WERI-Rb-1 (cell line): Measurements from ENCODE around the gene STRN3.

Experiments used
- DNase-seq: peaks from one replicate; pipeline ENCODE4 v3.0.0-alpha.2; 2020
- H3K27ac ChIP-seq: fragments of 250-450 bp; sonication (Bioruptor Pico); 2 replicates; pipeline ENCODE4 v1.5.1; 2020; ENCODE audit warnings: mild to moderate bottlenecking, moderate library complexity
- H3K27me3 ChIP-seq: fragments of 250-450 bp; sonication (Bioruptor Pico); 2 replicates; pipeline ENCODE4 v1.5.1; 2021; ENCODE audit warnings: mild to moderate bottlenecking, low read depth, moderate library complexity; ENCODE audit not compliant: insufficient read depth, severe bottlenecking
- H3K36me3 ChIP-seq: fragments of 250-450 bp; sonication (Bioruptor Pico); 2 replicates; pipeline ENCODE4 v1.5.1; 2020; ENCODE audit warnings: mild to moderate bottlenecking, moderate library complexity
- H3K4me3 ChIP-seq: 2 replicates; pipeline ENCODE4 v1.5.1; 2011; ENCODE audit warnings: low read depth, mild to moderate bottlenecking, control low read depth, low read length
- H3K9me3 ChIP-seq: fragments of 250-450 bp; sonication (Bioruptor Pico); 2 replicates; pipeline ENCODE4 v1.5.1; 2021; ENCODE audit warnings: mild to moderate bottlenecking, moderate library complexity; ENCODE audit not compliant: severe bottlenecking
- TF ChIP-seq, protein P1 (sequence below): IDR thresholded peaks from 2 replicates; pipeline ENCODE4 v1.5.1; 2011; ENCODE audit warnings: low read depth, mild to moderate bottlenecking, control low read depth, inconsistent platforms, low read length

STRN3 gene

DNA sequence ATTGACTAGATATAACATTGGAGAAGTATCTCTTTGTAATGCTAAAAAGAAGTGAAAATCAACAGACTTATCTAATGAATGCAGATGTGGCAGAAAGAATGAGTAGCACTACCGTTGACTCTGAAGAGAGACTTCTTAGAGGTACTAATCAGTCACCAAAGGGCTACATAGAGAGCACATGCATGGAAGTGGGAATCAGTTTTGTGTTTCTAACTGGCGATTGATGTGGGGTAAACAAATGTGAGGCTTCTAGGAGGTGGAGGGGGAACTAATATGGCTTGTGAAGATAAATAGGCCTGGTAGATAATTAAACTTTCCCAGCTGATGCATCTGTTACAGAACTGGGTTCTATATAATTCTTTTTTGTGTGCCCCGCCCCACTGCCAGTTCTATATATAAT lies 141.3 kb downstream of the STRN3 start:
- H3K36me3 ChIP-seq: no peaks in the 10 kb centered on the region
- H3K27ac ChIP-seq: no peak overlapping the region
- H3K9me3 ChIP-seq: no peaks in the 10 kb centered on the region
- H3K4me3 ChIP-seq: no peak overlapping the region
- TF ChIP-seq, protein P1, sequence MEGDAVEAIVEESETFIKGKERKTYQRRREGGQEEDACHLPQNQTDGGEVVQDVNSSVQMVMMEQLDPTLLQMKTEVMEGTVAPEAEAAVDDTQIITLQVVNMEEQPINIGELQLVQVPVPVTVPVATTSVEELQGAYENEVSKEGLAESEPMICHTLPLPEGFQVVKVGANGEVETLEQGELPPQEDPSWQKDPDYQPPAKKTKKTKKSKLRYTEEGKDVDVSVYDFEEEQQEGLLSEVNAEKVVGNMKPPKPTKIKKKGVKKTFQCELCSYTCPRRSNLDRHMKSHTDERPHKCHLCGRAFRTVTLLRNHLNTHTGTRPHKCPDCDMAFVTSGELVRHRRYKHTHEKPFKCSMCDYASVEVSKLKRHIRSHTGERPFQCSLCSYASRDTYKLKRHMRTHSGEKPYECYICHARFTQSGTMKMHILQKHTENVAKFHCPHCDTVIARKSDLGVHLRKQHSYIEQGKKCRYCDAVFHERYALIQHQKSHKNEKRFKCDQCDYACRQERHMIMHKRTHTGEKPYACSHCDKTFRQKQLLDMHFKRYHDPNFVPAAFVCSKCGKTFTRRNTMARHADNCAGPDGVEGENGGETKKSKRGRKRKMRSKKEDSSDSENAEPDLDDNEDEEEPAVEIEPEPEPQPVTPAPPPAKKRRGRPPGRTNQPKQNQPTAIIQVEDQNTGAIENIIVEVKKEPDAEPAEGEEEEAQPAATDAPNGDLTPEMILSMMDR: no peak
- H3K27me3 ChIP-seq: no peaks in the 10 kb centered on the region
- no peak for DNase-seq

DNA sequence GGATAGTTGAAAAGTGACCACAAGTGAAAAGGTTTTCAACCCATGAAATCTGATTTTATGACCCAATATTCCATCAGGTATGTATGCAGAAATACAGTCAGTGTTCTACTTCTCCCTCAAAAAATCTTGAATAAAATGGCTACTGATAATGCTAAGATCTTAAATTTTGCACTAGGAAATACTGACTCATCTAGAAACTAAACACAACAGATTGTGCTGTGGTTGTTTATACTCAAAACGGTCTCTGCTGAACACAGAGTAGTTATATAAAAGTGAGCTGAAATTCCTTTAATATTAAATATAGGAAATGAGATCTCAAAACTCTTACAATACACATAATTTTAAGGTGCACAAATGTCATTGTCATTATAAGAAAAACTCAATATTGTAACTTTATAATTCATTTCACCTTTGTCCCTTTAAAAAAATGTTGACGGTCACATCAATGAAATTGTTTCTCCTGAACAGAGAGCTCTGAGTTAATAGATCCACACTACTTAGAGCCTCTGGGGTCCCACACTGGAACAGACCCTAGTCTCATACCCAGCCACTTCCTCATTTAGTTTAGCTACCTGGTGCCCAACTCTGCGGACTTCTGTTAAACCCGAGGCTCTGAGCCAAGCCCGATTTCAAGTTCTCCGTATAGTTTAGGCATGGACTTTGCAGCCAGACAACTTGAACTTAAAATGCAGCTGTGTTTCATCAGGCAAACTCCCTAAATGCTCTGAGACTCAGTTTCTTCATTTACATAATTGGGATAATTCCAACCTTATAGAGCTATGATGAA lies 142.5 kb downstream of the STRN3 start:
- Histone ChIP-seq H3K36me3 (no peaks in the 10 kb centered on the region), H3K27me3 (no peaks in the 10 kb centered on the region), H3K9me3 (no peaks in the 10 kb centered on the region), H3K4me3 (no peak overlapping the region), H3K27ac (no peak overlapping the region)
- no peak for DNase-seq
- TF ChIP-seq, protein P1: no peak

DNA sequence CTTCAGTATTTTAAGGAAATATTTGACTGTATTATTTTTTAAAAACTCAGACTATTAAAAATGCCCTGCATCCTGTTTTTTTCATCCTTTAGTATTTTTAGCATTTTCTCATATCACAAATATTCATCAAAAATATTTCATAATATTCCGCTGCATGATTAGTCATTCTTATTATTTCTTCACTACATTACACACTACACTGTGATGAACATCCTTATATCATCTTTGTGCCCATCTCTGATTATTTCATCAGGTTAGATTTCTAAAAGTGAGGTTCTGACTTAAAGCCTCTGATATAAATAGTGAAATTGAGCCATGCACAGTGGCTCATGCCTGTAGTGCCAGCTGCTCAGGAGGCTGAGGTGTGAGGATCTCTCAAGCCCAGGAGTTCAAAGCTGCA lies 143.7 kb downstream of the STRN3 start:
- TF ChIP-seq, protein P1: no peak
- Histone ChIP-seq H3K9me3 (no peaks in the 10 kb centered on the region), H3K27me3 (no peaks in the 10 kb centered on the region), H3K36me3 (no peaks in the 10 kb centered on the region), H3K4me3 (no peak overlapping the region), H3K27ac (no peak overlapping the region)
- DNase-seq: no peak

DNA sequence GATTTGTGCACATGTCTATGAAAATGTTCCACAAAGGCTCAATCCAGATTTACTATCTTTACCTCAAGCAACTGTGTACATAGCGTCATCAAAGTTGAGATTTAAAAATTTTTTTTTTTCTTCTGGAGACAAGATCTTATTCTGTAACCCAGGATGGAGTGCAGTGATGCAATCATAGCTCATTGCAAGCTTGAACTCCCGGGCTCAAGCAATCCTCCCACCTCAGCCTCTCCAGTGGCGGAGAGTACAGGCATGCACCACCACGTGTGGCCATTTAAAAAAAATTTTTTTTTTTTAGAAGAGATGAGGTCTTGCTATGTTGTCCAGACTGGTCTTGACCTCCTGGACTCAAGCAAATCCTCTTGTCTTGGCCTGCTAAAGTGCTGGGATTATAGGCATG lies 149.5 kb downstream of the STRN3 start:
- TF ChIP-seq, protein P1: no peak
- H3K36me3 ChIP-seq: no peaks in the 10 kb centered on the region
- H3K27ac ChIP-seq: no peak overlapping the region
- no peak overlapping the region for H3K4me3 ChIP-seq
- peaks cover 8% of the 10 kb centered on the region for H3K9me3 ChIP-seq
- no peaks in the 10 kb centered on the region for H3K27me3 ChIP-seq
- no peak for DNase-seq

DNA sequence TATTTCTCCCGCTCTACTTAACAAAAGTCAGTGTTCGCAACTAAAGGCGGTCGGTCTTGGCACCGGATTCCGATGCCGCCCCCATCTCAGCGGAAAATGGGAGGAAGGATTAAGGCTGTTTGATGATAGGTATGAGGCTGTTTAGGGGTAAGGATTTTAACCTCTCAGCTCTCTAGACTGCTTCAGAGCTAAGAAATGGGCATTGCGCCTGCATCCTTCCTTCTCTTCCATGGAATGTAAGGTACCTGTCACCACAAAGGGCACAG lies 150.5 kb downstream of the STRN3 start:
- Histone ChIP-seq H3K27me3 (no peaks in the 10 kb centered on the region), H3K9me3 (peaks cover 8% of the 10 kb centered on the region), H3K36me3 (no peaks in the 10 kb centered on the region), H3K4me3 (no peak overlapping the region), H3K27ac (no peak overlapping the region)
- no peak for DNase-seq
- TF ChIP-seq, protein P1: no peak

DNA sequence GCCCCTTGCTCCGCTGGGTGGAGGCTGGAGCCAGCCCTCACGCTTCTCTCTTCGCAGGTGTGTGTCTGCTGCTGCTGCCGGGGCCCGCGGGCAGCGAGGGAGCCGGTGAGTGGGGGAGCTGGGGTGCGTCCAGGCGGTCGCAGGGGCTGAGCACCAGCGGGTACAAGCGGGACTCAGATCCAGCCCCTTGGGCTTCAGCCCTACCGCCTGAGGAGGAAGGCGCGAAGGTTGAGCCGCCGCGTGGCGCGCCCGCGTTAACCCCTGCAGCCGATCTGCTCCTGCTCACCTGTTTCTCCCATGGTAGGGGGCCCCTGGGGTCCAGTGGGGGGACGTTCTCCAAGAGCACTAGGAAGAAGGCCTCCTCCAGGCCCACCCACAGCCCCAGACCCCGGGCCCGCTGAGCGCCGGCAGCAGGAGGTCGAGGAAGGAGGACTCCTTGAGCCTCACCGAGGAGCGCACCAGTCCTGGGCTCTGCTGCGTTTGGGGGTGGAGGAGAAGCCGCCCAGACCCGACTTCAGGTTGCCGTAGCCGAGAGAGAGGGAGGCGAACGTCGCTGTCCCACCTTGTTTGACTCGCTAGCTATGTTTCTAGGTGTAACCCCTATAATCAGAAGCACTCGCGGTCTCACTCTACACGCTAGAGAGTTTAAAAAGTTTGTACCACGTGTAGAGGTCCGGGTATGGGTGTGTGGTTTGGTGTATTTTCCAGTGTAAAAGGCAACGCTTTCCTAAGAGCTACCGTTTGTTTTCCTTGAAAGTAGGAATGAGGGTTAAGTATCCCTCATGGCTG lies 151.0 kb downstream of the STRN3 start:
- no peaks in the 10 kb centered on the region for H3K27me3 ChIP-seq
- no peak for DNase-seq
- H3K9me3 ChIP-seq: peaks cover 8% of the 10 kb centered on the region
- TF ChIP-seq, protein P1: no peak
- H3K36me3 ChIP-seq: no peaks in the 10 kb centered on the region
- no peak overlapping the region for H3K4me3 ChIP-seq
- no peak overlapping the region for H3K27ac ChIP-seq
